GM12872 (cell line): ENCODE results near the gene DYTN.

Experiments
- TF ChIP-seq, protein P1 (sequence below): IDR thresholded peaks from 3 replicates; pipeline ENCODE4 v1.5.1; 2011; ENCODE audit warnings: low read depth, mild to moderate bottlenecking, low read length, moderate library complexity; ENCODE audit not compliant: insufficient read depth

Gene DYTN

GRCh38 chr2:206739271-206739670 is 21.1 kb upstream of the DYTN start:
- TF ChIP-seq, protein P1, sequence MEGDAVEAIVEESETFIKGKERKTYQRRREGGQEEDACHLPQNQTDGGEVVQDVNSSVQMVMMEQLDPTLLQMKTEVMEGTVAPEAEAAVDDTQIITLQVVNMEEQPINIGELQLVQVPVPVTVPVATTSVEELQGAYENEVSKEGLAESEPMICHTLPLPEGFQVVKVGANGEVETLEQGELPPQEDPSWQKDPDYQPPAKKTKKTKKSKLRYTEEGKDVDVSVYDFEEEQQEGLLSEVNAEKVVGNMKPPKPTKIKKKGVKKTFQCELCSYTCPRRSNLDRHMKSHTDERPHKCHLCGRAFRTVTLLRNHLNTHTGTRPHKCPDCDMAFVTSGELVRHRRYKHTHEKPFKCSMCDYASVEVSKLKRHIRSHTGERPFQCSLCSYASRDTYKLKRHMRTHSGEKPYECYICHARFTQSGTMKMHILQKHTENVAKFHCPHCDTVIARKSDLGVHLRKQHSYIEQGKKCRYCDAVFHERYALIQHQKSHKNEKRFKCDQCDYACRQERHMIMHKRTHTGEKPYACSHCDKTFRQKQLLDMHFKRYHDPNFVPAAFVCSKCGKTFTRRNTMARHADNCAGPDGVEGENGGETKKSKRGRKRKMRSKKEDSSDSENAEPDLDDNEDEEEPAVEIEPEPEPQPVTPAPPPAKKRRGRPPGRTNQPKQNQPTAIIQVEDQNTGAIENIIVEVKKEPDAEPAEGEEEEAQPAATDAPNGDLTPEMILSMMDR, result no peak

GRCh38 chr2:206736935-206737334 is 18.7 kb upstream of the DYTN start:
- TF ChIP-seq, protein P1, result no peak

DNA sequence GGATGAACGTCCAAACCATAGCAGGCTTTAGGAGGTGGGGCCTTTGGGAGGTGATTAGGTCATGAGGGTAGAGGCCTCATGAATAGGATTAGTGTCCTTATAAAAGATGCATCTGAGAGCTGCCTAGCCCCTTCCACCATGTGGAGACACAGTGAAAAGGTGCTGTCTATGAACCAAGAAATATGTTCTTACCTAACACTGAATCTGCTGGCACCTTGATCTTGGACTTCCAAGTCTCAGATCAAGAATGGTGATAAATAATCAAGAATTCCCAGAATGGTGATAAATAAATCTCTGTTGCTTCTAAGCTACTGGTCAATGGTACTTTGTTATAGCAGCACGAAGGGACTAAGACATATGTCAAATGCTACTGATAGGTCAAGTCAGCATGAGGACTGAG is 15.1 kb upstream of the DYTN start:
- TF ChIP-seq, protein P1, result no peak

DNA sequence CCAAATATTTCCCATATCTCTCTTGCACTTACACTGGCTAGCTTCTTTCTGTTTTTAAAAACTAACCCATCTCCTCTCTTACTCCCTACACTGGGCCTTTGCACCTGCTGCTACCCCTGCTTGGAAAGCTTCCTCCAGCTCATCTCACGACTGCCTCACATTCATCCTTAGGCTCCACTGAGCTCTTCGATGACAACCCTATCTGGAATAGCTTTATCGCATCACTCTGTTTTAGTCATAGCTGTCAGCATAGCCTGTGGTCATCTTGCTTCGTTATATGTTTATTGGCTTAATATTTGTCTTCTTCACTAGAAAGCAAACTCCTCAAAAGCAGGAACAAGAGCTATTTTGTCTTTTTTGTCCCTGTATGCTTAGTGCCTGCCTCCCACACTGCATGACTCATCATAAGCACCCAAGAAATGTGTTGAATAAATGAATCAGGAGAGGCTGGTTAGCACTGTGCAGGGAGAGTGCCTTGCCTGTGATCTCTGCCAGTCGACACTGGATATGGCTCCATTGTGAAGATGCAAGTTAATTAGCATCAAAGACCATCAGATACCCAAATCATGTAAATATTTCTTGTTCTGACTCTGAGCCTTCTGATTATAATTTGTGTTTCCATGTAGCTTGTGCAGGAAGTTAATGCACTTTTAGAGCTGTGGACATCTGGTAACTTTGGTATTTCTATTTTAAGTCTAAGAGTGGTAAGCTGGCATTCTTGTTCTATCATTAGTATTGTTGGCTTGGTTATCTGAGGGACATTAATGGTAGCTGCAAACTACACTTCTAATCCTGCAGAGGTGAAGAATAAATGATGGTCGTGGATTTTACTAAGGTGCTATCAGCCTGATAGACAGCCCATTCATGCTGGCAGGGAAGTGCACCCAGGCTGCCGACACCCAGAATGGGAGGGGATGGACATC is 10.3 kb upstream of the DYTN start:
- TF ChIP-seq, protein P1, result no peak

DNA sequence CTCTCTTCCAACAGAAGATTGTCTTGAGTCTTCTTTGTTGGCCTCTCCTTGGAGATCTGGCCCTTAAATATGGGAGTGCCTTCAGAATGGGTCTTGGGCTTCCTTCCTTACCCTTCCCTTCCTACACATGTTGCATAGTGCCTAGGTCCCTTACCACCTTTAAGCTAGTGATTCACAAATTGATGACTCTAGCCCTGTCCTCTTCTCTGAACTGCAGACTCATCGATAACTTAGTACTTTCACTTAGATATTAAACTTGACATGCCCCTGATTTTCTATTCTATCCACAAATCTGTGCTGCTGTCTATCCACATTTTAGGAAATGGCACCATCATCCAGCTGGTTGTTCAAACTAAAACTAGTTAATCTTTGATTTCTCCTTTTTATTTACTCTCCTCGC is 9.1 kb upstream of the DYTN start:
- TF ChIP-seq, protein P1, result no peak

DNA sequence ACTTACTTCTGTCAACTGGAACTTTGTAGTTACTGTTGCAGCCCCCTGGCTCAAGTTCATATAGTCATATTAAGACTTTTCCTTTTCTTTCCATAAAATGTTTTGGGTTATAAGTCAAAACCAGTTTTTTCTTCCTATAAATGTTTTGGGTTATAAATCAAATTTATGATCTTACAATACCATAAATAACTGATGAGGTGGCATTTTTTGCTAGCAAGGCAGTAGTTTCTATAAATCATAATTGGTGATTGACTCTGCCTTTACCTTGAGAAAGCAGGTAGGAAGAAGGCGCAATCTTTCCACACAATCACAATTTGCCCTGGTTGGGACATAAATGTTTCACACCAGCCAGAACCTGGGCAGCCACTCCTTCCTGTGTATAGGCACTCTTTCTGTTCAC is 5.1 kb upstream of the DYTN start:
- TF ChIP-seq, protein P1, result no peak

DNA sequence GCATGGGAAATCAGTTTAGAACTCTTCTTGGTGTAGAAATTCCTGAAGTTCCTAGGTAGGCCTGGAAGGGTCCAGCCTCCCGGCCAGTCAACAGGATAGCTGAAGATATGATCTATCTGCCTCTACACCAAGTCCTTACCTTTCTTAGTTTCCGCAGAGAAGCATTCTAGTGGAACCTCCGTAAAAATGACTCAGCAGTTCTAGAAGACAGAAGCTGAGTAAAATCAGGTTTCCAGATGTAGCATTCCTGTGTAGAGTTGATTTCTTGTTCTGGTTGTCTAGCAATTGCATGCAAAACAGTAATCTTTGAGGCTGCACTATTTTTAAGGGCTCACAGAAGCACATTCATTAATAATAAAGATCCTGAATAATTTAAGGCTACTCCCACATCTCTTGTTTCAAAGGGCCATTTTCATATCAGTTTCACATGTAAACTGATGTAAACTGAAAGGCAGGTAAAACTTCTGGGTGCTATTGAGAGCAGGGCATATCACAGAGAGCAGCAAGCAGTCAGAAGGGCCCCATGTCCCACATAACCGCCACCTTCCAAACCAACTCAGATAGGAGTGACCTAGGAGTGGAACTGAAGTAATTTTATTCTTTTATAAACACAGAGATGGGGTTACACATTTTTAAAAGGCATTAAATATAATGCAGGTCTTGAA is 3.2 kb upstream of the DYTN start:
- TF ChIP-seq, protein P1, result no peak
